Endodermal cell (in vitro differentiated cells): Measurements from ENCODE around the gene SUGP2. TPM values are rescaled to one million over a fixed set of nuclear protein-coding genes. Genes with fewer than 3 reads are reported as not detected.

ENCODE experiments used
- DNase-seq: peaks from one replicate; pipeline ENCODE4 v3.0.0-alpha.2; 2017
- H3K27ac ChIP-seq: 2 replicates; pipeline ENCODE4 v1.5.1; 2013; ENCODE audit warnings: mild to moderate bottlenecking, low read depth, low read length, moderate library complexity
- H3K27me3 ChIP-seq: 2 replicates; pipeline ENCODE4 v1.6.1; 2013; ENCODE audit warnings: mild to moderate bottlenecking, low read length, moderate library complexity; ENCODE audit not compliant: insufficient read depth, control insufficient read depth, poor library complexity, severe bottlenecking
- H3K36me3 ChIP-seq: 2 replicates; pipeline ENCODE4 v1.7.0; 2013; ENCODE audit warnings: mild to moderate bottlenecking, low read length, moderate library complexity; ENCODE audit not compliant: control insufficient read depth, insufficient read depth
- H3K4me1 ChIP-seq: one replicate; pipeline ENCODE4 v1.7.0; 2013; ENCODE audit warnings: low read length; ENCODE audit not compliant: control insufficient read depth, insufficient read depth
- H3K4me3 ChIP-seq: 2 replicates; pipeline ENCODE4 v1.5.1; 2013; ENCODE audit warnings: mild to moderate bottlenecking, low read length, moderate library complexity
- H3K9ac ChIP-seq: 2 replicates; pipeline ENCODE4 v1.6.1; 2013; ENCODE audit warnings: mild to moderate bottlenecking, low read length, moderate library complexity; ENCODE audit not compliant: poor library complexity, severe bottlenecking; ENCODE audit errors: extremely low read depth
- H3K9me3 ChIP-seq: 2 replicates; pipeline ENCODE4 v1.6.1; 2013; ENCODE audit warnings: mild to moderate bottlenecking, low read length, moderate library complexity; ENCODE audit not compliant: control insufficient read depth
- H3K27ac Mint-ChIP-seq: 2 replicates; pipeline ENCODE4 v1.8.0; 2020; ENCODE audit warnings: mixed read lengths
- H3K27me3 Mint-ChIP-seq: 2 replicates; pipeline ENCODE4 v1.8.0; 2021; ENCODE audit warnings: mild to moderate bottlenecking, mixed read lengths; ENCODE audit not compliant: insufficient read depth
- H3K36me3 Mint-ChIP-seq: 2 replicates; pipeline ENCODE4 v1.8.0; 2020; ENCODE audit warnings: low read depth, mixed read lengths
- H3K4me1 Mint-ChIP-seq: 2 replicates; pipeline ENCODE4 v1.8.0; 2020; ENCODE audit warnings: mixed read lengths
- H3K4me3 Mint-ChIP-seq: 2 replicates; pipeline ENCODE4 v1.8.0; 2020; ENCODE audit warnings: mild to moderate bottlenecking, moderate library complexity, mixed read lengths
- H3K9me3 Mint-ChIP-seq: 2 replicates; pipeline ENCODE4 v1.8.0; 2020; ENCODE audit warnings: mild to moderate bottlenecking, mixed read lengths
- WGBS, 2 experiments: methylation state at CpG; one replicate each; pipeline versions ENCODE4 v1.1.5 to v1.1.7; 2013; ENCODE audit warnings: missing lambda C conversion rate in 2 of 2, mixed read lengths in 1 of 2; ENCODE audit not compliant: insufficient coverage in 1 of 2, insufficient read length in 1 of 2; 5-methylcytosine and 5-hydroxymethylcytosine counted together
- total RNA-seq, 2 donors: library from RNA; stranded (reverse); fragmentation: NEBNext Ultra II Directional in 1 of 2; extraction: Animal tissue kit (Norgen Biotek cat#: 25700) in 1 of 2; gene quantifications; 2 replicates in 1 of 2; 3 replicates in 1 of 2; pipeline ENCODE4 v1.2.1, GENCODE V29; 2021
- TF ChIP-seq, protein P1 (sequence below): fragments of 200-600 bp; sonication (generic); conservative IDR thresholded peaks from 2 replicates; pipeline ENCODE4 v1.5.0; 2021; ENCODE audit warnings: antibody characterized with exemption, mild to moderate bottlenecking

Gene SUGP2
- total RNA-seq, 2 donors from 2014 or later: 121 to 157 TPM

DNA sequence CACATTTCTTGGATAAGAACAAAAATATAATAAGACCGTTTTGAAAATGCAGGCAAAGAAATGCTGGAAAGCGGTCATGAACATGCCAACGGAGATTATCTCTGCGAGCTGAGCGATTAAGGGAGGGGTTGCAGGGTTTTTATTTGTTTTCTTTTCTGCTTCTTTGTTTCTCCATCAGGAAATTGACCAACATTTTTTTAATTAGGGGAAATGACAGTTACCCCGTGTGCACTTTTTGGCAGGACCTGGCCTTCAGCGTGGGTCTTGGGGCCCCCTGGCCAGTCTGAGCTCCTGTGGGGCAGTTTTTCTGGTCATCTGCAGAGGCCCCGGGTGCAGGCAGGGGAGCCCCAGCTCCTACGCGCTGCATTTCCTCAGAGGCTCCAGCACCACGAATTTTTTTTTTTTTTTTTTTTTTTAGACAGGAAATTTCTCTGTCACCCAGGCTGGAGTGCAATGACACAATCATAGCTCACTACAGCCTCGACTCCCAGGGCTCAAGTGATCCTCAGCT is 61.0 kb downstream of the SUGP2 start:
- Mint-ChIP-seq H3K36me3 (no peaks in the 10 kb centered on the region), H3K4me1 (no peaks in the 10 kb centered on the region), H3K4me3 (no peak overlapping the region), H3K27ac (no peak overlapping the region), H3K9me3 (peaks cover 3% of the 10 kb centered on the region), H3K27me3 (peaks cover 6% of the 10 kb centered on the region)
- Histone ChIP-seq H3K27me3 (no peaks in the 10 kb centered on the region), H3K4me1 (no peaks in the 10 kb centered on the region), H3K27ac (no peak overlapping the region), H3K36me3 (no peaks in the 10 kb centered on the region), H3K9me3 (no peaks in the 10 kb centered on the region), H3K4me3 (no peak overlapping the region), H3K9ac (no peak overlapping the region)
- DNase-seq: no peak
- TF ChIP-seq, protein P1, sequence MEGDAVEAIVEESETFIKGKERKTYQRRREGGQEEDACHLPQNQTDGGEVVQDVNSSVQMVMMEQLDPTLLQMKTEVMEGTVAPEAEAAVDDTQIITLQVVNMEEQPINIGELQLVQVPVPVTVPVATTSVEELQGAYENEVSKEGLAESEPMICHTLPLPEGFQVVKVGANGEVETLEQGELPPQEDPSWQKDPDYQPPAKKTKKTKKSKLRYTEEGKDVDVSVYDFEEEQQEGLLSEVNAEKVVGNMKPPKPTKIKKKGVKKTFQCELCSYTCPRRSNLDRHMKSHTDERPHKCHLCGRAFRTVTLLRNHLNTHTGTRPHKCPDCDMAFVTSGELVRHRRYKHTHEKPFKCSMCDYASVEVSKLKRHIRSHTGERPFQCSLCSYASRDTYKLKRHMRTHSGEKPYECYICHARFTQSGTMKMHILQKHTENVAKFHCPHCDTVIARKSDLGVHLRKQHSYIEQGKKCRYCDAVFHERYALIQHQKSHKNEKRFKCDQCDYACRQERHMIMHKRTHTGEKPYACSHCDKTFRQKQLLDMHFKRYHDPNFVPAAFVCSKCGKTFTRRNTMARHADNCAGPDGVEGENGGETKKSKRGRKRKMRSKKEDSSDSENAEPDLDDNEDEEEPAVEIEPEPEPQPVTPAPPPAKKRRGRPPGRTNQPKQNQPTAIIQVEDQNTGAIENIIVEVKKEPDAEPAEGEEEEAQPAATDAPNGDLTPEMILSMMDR: no peak
- whole genome bisulfite sequencing, 2 experiments: 85 to 86% methylated on average over 11 to 12 of the region's 12 CpGs

DNA sequence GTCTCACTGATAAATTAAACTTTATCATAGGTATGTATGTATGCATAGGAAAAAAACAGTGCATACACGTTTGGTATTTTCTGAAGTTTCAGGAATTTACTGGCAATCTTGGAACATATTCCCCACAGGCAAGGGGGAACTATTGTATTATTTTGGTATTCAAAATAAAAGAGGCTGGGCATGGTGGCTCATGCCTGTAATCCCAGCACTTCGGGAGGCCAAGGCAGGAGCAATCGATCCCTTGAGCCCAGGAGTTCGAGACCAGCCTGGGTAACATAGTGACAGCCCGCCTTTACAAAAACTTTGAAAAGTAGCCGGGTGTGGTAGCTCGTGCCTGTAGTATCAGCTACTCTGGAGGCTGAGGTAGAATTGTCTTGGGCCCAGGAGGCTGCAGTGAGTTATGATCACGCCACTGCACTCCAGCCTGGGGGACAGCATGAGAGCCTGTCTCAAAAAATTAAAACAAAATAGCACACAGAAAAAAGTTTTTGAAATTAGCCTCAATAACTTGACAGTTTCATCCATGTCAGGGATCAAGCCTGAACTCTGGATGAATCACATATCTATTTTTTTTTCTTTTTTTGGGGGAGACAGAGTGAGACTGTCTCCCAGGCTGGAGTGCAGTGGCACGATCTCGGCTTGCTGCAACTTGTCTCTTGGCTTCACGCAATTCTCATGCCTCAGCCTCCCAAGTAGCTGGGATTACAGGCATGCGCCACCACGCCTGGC is 63.2 kb downstream of the SUGP2 start:
- 92 to 93% methylated on average over 10 to 13 of the region's 13 CpGs for WGBS, 2 experiments
- no peak overlapping the region for H3K4me3 ChIP-seq
- H3K36me3 ChIP-seq: no peaks in the 10 kb centered on the region
- Mint-ChIP-seq H3K27me3 (peaks cover 5% of the 10 kb centered on the region), H3K4me3 (no peak overlapping the region), H3K4me1 (peaks cover 3% of the 10 kb centered on the region), H3K9me3 (peaks cover 3% of the 10 kb centered on the region), H3K36me3 (no peaks in the 10 kb centered on the region), H3K27ac (no peak overlapping the region)
- no peaks in the 10 kb centered on the region for H3K27me3 ChIP-seq
- TF ChIP-seq, protein P1: no peak
- no peak overlapping the region for H3K9ac ChIP-seq
- H3K9me3 ChIP-seq: no peaks in the 10 kb centered on the region
- no peak for DNase-seq
- no peaks in the 10 kb centered on the region for H3K4me1 ChIP-seq
- H3K27ac ChIP-seq: no peak overlapping the region

GRCh38 chr19:18967358-18968146 is 65.8 kb downstream of the SUGP2 start:
- no peak overlapping the region for H3K27ac ChIP-seq
- H3K9ac ChIP-seq: no peak overlapping the region
- Mint-ChIP-seq H3K9me3 (peaks cover 3% of the 10 kb centered on the region), H3K27ac (no peak overlapping the region), H3K36me3 (no peaks in the 10 kb centered on the region), H3K4me1 (peaks cover 3% of the 10 kb centered on the region), H3K4me3 (no peak overlapping the region), H3K27me3 (peaks cover 7% of the 10 kb centered on the region)
- H3K9me3 ChIP-seq: no peaks in the 10 kb centered on the region
- H3K27me3 ChIP-seq: peaks cover 6% of the 10 kb centered on the region
- DNase-seq: no peak
- TF ChIP-seq, protein P1: no peak
- H3K36me3 ChIP-seq: no peaks in the 10 kb centered on the region
- 88 to 90% methylated on average over 11 of the region's 11 CpGs for WGBS, 2 experiments
- no peaks in the 10 kb centered on the region for H3K4me1 ChIP-seq
- no peak overlapping the region for H3K4me3 ChIP-seq
